GM18858 (cell line): ENCODE results near the gene PTGIS.
"Not testable (repeated sequence)": the region's sequence is repeated elsewhere in the genome, so short reads cannot be mapped to it uniquely, and the experiment has no call there.

Source experiments
- ATAC-seq: cut with Tn5 transposase; IDR thresholded peaks from one replicate; pipeline ENCODE4 v1.9.1; 2021; ENCODE audit not compliant: unreplicated experiment

PTGIS gene

GRCh38 chr20:49579874-49580812 is 12.2 kb upstream of the PTGIS start:
- no peak for ATAC-seq

GRCh38 chr20:49579195-49579594 is 11.3 kb upstream of the PTGIS start:
- ATAC-seq: no peak

GRCh38 chr20:49578436-49578835 is 10.5 kb upstream of the PTGIS start:
- no peak for ATAC-seq

GRCh38 chr20:49575551-49576060 is 7.7 kb upstream of the PTGIS start:
- no peak for ATAC-seq

GRCh38 chr20:49573900-49574416 is 6.0 kb upstream of the PTGIS start:
- no peak for ATAC-seq

GRCh38 chr20:49572857-49573256 is 4.9 kb upstream of the PTGIS start:
- no peak for ATAC-seq

- no peak for ATAC-seq
Observed at GRCh38 chr20:49571553-49571835, 3.6 kb upstream of the PTGIS start.

GRCh38 chr20:49570828-49571552 is 3.1 kb upstream of the PTGIS start:
- ATAC-seq: no peak

- no peak for ATAC-seq
Observed at GRCh38 chr20:49570161-49570827, 2.4 kb upstream of the PTGIS start.

GRCh38 chr20:49569411-49570115 is 1.6 kb upstream of the PTGIS start:
- ATAC-seq: no peak

- ATAC-seq: no peak
Observed at GRCh38 chr20:49568278-49569151, 578 bp upstream of the PTGIS start.

- ATAC-seq: no peak
Observed at GRCh38 chr20:49566401-49567364, 1.3 kb downstream of the PTGIS start.

- ATAC-seq: not testable (repeated sequence)
Observed at GRCh38 chr20:49564991-49565390, 2.9 kb downstream of the PTGIS start.

GRCh38 chr20:49563015-49563980 is 4.6 kb downstream of the PTGIS start:
- no peak for ATAC-seq

GRCh38 chr20:49562311-49563014 is 5.5 kb downstream of the PTGIS start:
- no peak for ATAC-seq

GRCh38 chr20:49561806-49562205 is 6.1 kb downstream of the PTGIS start:
- no peak for ATAC-seq

- no peak for ATAC-seq
Observed at GRCh38 chr20:49561256-49561655, 6.7 kb downstream of the PTGIS start.
